DOHH2 (cell line): ENCODE measurements around the gene THEM5.
"Not testable (repeated sequence)": the region's sequence is repeated elsewhere in the genome, so short reads cannot be mapped to it uniquely, and the experiment has no call there.

ENCODE experiments used
- EZH2phosphoT487 ChIP-seq: fragments of 200-600 bp; sonication (generic); IDR thresholded peaks from 2 replicates; pipeline ENCODE4 v1.6.1; 2017; ENCODE audit warnings: borderline replicate concordance, mild to moderate bottlenecking, antibody characterized with exemption, low read length, moderate library complexity, mixed read lengths
- TF ChIP-seq, protein P1 (sequence below): fragments of 200-600 bp; sonication (generic); IDR thresholded peaks from one replicate; pipeline ENCODE4 v1.5.1; 2014; ENCODE audit warnings: antibody characterized with exemption, mild to moderate bottlenecking, low read depth, low read length; ENCODE audit not compliant: poor library complexity, severe bottlenecking

- TF ChIP-seq, protein P1, sequence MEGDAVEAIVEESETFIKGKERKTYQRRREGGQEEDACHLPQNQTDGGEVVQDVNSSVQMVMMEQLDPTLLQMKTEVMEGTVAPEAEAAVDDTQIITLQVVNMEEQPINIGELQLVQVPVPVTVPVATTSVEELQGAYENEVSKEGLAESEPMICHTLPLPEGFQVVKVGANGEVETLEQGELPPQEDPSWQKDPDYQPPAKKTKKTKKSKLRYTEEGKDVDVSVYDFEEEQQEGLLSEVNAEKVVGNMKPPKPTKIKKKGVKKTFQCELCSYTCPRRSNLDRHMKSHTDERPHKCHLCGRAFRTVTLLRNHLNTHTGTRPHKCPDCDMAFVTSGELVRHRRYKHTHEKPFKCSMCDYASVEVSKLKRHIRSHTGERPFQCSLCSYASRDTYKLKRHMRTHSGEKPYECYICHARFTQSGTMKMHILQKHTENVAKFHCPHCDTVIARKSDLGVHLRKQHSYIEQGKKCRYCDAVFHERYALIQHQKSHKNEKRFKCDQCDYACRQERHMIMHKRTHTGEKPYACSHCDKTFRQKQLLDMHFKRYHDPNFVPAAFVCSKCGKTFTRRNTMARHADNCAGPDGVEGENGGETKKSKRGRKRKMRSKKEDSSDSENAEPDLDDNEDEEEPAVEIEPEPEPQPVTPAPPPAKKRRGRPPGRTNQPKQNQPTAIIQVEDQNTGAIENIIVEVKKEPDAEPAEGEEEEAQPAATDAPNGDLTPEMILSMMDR: not testable (repeated sequence)
- TF ChIP-seq EZH2phosphoT487: not testable (repeated sequence)
These were observed 30.9 kb upstream of the THEM5 start for GRCh38 chr1:151884445-151884844.
